IPS-15b (cell line): ENCODE data around the gene FIGN.

Source experiments
- H3K27me3 ChIP-seq: one replicate; pipeline ENCODE4 v1.6.1; 2013; ENCODE audit warnings: low read length; ENCODE audit not compliant: control insufficient read depth, insufficient read depth
- H3K36me3 ChIP-seq: one replicate; pipeline ENCODE4 v1.6.1; 2013; ENCODE audit warnings: low read length; ENCODE audit not compliant: control insufficient read depth, insufficient read depth
- H3K4me1 ChIP-seq: one replicate; pipeline ENCODE4 v1.6.1; 2013; ENCODE audit warnings: mild to moderate bottlenecking, low read length; ENCODE audit not compliant: control insufficient read depth, insufficient read depth
- H3K4me3 ChIP-seq: one replicate; pipeline ENCODE4 v1.5.1; 2013; ENCODE audit warnings: low read depth, low read length
- H3K9ac ChIP-seq: one replicate; pipeline ENCODE4 v1.6.1; 2013; ENCODE audit warnings: low read depth, mild to moderate bottlenecking, low read length
- H3K9me3 ChIP-seq: one replicate; pipeline ENCODE4 v1.6.1; 2013; ENCODE audit warnings: mild to moderate bottlenecking, low read length; ENCODE audit not compliant: control insufficient read depth, insufficient read depth

Gene FIGN

DNA sequence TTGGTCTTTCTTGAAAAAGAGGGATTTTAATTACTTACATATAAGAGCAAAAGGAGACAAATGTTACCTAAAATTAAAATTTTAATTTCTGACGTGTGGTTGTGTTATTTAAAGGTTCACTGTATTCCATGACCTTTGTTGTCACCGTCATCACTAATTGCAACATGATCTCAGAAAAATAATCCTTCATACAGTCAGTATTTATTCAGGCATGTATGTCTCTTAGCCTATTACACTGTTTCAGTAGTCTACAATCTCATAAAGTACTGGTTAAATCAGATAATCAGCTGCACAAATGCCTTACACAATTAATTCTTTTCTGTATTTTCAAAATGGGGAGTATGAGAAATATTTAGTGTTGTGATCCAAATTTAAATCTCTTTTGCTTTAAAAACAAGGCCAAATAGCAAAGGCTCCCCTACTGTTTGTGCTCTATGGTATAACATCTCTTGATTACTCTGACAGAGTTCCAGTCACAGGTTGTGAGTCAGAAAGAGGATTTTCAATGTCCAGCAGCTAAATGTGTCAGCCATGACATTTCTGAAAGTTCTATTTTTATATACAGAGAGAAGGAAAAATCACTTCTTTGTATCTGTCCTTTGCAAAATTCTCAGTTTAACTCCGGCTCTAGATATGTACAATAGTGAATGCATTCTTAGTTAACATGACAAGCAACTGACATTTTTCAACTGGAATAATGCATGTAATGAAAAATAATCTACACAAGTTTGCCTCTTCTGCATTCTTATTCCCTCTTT, 184.0 kb downstream of the FIGN start:
- H3K36me3 ChIP-seq = no peaks in the 10 kb centered on the region
- H3K9ac ChIP-seq = no peak overlapping the region

DNA sequence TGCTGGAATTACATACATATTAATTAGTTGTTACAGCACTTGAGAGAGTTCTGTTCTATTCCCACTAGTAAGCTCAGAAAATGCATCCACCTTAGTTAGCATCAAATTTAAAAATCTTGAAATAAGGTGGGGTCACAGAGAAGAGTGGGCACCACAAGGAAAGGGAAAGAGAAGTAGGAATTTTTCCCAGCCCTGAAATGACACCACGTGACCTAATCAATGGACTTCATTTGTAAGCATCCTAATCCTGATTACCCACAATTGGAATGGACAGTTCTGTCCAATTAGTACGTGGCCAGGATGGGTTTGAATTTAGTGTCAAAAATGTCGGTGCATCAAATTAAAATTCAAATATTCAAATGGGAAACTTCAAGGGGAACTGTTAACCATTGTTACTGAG, 186.8 kb downstream of the FIGN start:
- H3K4me1 ChIP-seq = no peaks in the 10 kb centered on the region
- no peak overlapping the region for H3K4me3 ChIP-seq
- H3K36me3 ChIP-seq = no peaks in the 10 kb centered on the region
- H3K27me3 ChIP-seq = no peaks in the 10 kb centered on the region
- H3K9ac ChIP-seq = no peak overlapping the region
- no peaks in the 10 kb centered on the region for H3K9me3 ChIP-seq

More for the DNA sequence above, 184.0 kb downstream of the FIGN start:
- Histone ChIP-seq H3K9me3 (no peaks in the 10 kb centered on the region), H3K27me3 (no peaks in the 10 kb centered on the region), H3K4me1 (no peaks in the 10 kb centered on the region), H3K4me3 (no peak overlapping the region)
